GM18498 (cell line): ENCODE measurements around the gene PITPNM3.

Experiments used
- ATAC-seq: cut with Tn5 transposase; IDR thresholded peaks from one replicate; pipeline ENCODE4 v1.9.1; 2021; ENCODE audit warnings: mild to moderate bottlenecking, moderate library complexity; ENCODE audit not compliant: unreplicated experiment

PITPNM3 gene

GRCh38 chr17:6554342-6554741, 2.0 kb downstream of the PITPNM3 start:
- ATAC-seq, result no peak

GRCh38 chr17:6551869-6552531, 4.4 kb downstream of the PITPNM3 start:
- ATAC-seq, result no peak

- ATAC-seq, result no peak
Measured at GRCh38 chr17:6551356-6551755, 5.0 kb downstream of the PITPNM3 start.

- ATAC-seq, result no peak
Measured at GRCh38 chr17:6549384-6550036, 6.8 kb downstream of the PITPNM3 start.

GRCh38 chr17:6548578-6549330, 7.6 kb downstream of the PITPNM3 start:
- peak; percentile 68 for ATAC-seq

GRCh38 chr17:6548034-6548433, 8.3 kb downstream of the PITPNM3 start:
- ATAC-seq, result peak; percentile 8

GRCh38 chr17:6547336-6547735, 9.0 kb downstream of the PITPNM3 start:
- ATAC-seq, result no peak

- ATAC-seq, result no peak
Measured at GRCh38 chr17:6546069-6546718, 10.2 kb downstream of the PITPNM3 start.

- ATAC-seq, result no peak
Measured at GRCh38 chr17:6545291-6545690, 11.1 kb downstream of the PITPNM3 start.

- ATAC-seq, result no peak
Measured at GRCh38 chr17:6544011-6544370, 12.4 kb downstream of the PITPNM3 start.

GRCh38 chr17:6543079-6544010, 13.0 kb downstream of the PITPNM3 start:
- no peak for ATAC-seq

- ATAC-seq, result no peak
Measured at GRCh38 chr17:6542577-6542976, 13.8 kb downstream of the PITPNM3 start.

- ATAC-seq, result no peak
Measured at GRCh38 chr17:6541886-6542285, 14.5 kb downstream of the PITPNM3 start.

GRCh38 chr17:6539871-6540270, 16.5 kb downstream of the PITPNM3 start:
- no peak for ATAC-seq

GRCh38 chr17:6536566-6537065, 19.7 kb downstream of the PITPNM3 start:
- no peak for ATAC-seq

GRCh38 chr17:6536053-6536452, 20.3 kb downstream of the PITPNM3 start:
- ATAC-seq, result no peak

- no peak for ATAC-seq
Measured at GRCh38 chr17:6534846-6535514, 21.4 kb downstream of the PITPNM3 start.

GRCh38 chr17:6532441-6532885, 23.9 kb downstream of the PITPNM3 start:
- ATAC-seq, result no peak

- ATAC-seq, result no peak
Measured at GRCh38 chr17:6531575-6531974, 24.8 kb downstream of the PITPNM3 start.
